HepG2 (cell line): ENCODE results near the gene PDE4D. TPM values are rescaled to one million over a fixed set of nuclear protein-coding genes. Genes with fewer than 3 reads are reported as not detected.

Experiments
- ATAC-seq: fragments of 200-7000 bp; cut with Tn5 transposase; 3 replicates; pipeline ENCODE4 v1.9.1; 2020; ENCODE audit warnings: mild to moderate bottlenecking, moderate library complexity
- BruUV-seq: library from RNA; stranded (reverse); fragments of 400-500 nt; replicated peaks from 2 replicates; lab custom pipeline; 2021; lab: Mats Ljungman, UMichigan
- CTCF ChIA-PET: fragments of 300-600 bp; formaldehyde crosslinking; extraction: SDS; loops from one replicate; lab custom pipeline; 2021; ENCODE audit warnings: low total read pairs, inconsistent platforms, low intra/inter-chr PET ratio; lab: Yijun Ruan, JAX
- POLR2A ChIA-PET: fragments of 350-600 bp; sonication (Branson Sonifier 250); formaldehyde crosslinking; loops from one replicate; lab custom pipeline; 2020; ENCODE audit warnings: antibody characterized with exemption, inconsistent platforms; lab: Yijun Ruan, JAX
- DNase-seq: peaks from one replicate; pipeline ENCODE4 v3.0.0-alpha.2; 2015; ENCODE audit warnings: low spot score
- FAIRE-seq: peaks from 3 replicates; lab custom pipeline; 2011; peaks lifted over from hg19 to GRCh38; lab: Jason Lieb, UNC
- H2AFZ ChIP-seq: one replicate; pipeline ENCODE4 v1.6.1; 2011; ENCODE audit warnings: low read length, inconsistent platforms
- H3K27ac ChIP-seq: fragments of 300-600 bp; 3 replicates; pipeline ENCODE4 v1.8.0; 2011; ENCODE audit warnings: mixed run types, mild to moderate bottlenecking, mixed read lengths, low read length, inconsistent platforms; ENCODE audit not compliant: insufficient read depth; ENCODE audit errors: extremely low read length
- H3K27me3 ChIP-seq, 2 experiments: fragments of 200-600 bp in 1 of 2; 2 replicates in 1 of 2; 3 replicates in 1 of 2; pipeline versions ENCODE4 v1.6.0 to v1.8.0; 2011; ENCODE audit warnings: low read length in 2 of 2, mild to moderate bottlenecking in 2 of 2, moderate library complexity in 2 of 2, inconsistent platforms in 1 of 2; ENCODE audit not compliant: insufficient read depth in 2 of 2, control insufficient read depth in 1 of 2
- H3K36me3 ChIP-seq, 2 experiments: fragments of 200-600 bp in 1 of 2; replicated peaks in 1 of 2; 2 replicates in 1 of 2; 3 replicates in 1 of 2; pipeline versions ENCODE4 v1.5.1 to v1.8.0; 2011; ENCODE audit warnings: low read length in 2 of 2, inconsistent platforms in 1 of 2; ENCODE audit not compliant: insufficient read depth in 2 of 2, control insufficient read depth in 1 of 2
- H3K4me1 ChIP-seq: 2 replicates; pipeline ENCODE4 v1.5.1; 2012; ENCODE audit warnings: low read length, inconsistent platforms; ENCODE audit not compliant: insufficient read depth
- H3K4me2 ChIP-seq: 2 replicates; pipeline ENCODE4 v1.6.0; 2011; ENCODE audit warnings: low read depth, low read length, inconsistent platforms
- H3K4me3 ChIP-seq, 3 experiments: fragments of 200-600 bp in 1 of 3; sonication (generic), shearing (Covaris generic) in 1 of 3; replicated peaks in 1 of 3; 2 replicates each; pipeline ENCODE4 v1.5.1; 2011 to 2016; ENCODE audit warnings: low read length in 3 of 3, inconsistent platforms in 2 of 3, low read depth in 2 of 3, mild to moderate bottlenecking in 2 of 3, control low read depth in 1 of 3, mixed read lengths in 1 of 3; ENCODE audit not compliant: insufficient read depth in 1 of 3
- H3K79me2 ChIP-seq: one replicate; pipeline ENCODE4 v1.6.1; 2011; ENCODE audit warnings: low read length, inconsistent platforms; ENCODE audit not compliant: insufficient read depth
- H3K9ac ChIP-seq: 2 replicates; pipeline ENCODE4 v1.6.0; 2011; ENCODE audit warnings: mild to moderate bottlenecking, low read depth, low read length, inconsistent platforms; ENCODE audit not compliant: insufficient read depth
- H3K9me3 ChIP-seq: 2 replicates; pipeline ENCODE4 v1.5.1; 2012; ENCODE audit warnings: mild to moderate bottlenecking, low read length
- H4K20me1 ChIP-seq: 2 replicates; pipeline ENCODE4 v1.6.0; 2011; ENCODE audit warnings: inconsistent platforms, mild to moderate bottlenecking, low read length, moderate library complexity; ENCODE audit not compliant: insufficient read depth
- CCAR2 ChIP-seq: fragments of 200-400 bp; formaldehyde crosslinking; optimal IDR thresholded peaks from 2 replicates; pipeline ENCODE3; 2018; ENCODE audit warnings: low read depth, mild to moderate bottlenecking, low read length, moderate library complexity
- IKZF4 ChIP-seq: sonication (generic); formaldehyde crosslinking; IDR thresholded peaks from 2 replicates; pipeline ENCODE4 v1.5.1; 2020; ENCODE audit warnings: borderline replicate concordance, mild to moderate bottlenecking, low read depth, missing genetic modification reagents; ENCODE audit errors: not compliant biosample characterization
- KLF9 ChIP-seq: IDR thresholded peaks from 2 replicates; pipeline ENCODE4 v1.6.1; 2016; ENCODE audit warnings: low read depth
- POGZ ChIP-seq: sonication (generic); formaldehyde crosslinking; IDR thresholded peaks from 2 replicates; pipeline ENCODE4 v1.4.0; 2020; ENCODE audit warnings: mild to moderate bottlenecking, missing genetic modification reagents
- SRSF1 ChIP-seq: fragments of 200-400 bp; formaldehyde crosslinking; optimal IDR thresholded peaks from 2 replicates; pipeline ENCODE3; 2017; ENCODE audit warnings: mild to moderate bottlenecking, low read depth, low read length, moderate library complexity
- TCF12 ChIP-seq, 2 experiments: fragments of 450-650 bp in 1 of 2; sonication (generic) in 1 of 2; formaldehyde crosslinking in 1 of 2; IDR thresholded peaks; 2 replicates each; pipeline versions ENCODE4 v1.6.1 to v1.8.0; 2017 to 2022; ENCODE audit warnings: antibody characterized with exemption in 1 of 2, mild to moderate bottlenecking in 1 of 2, missing genetic modification reagents in 1 of 2, moderate library complexity in 1 of 2
- YY1 ChIP-seq: IDR thresholded peaks from 2 replicates; pipeline ENCODE4 v1.6.1; 2011; ENCODE audit warnings: low read length, low read depth, moderate library complexity, mild to moderate bottlenecking; ENCODE audit not compliant: insufficient read depth, insufficient replicate concordance
- ZNF432 ChIP-seq: sonication (generic); formaldehyde crosslinking; IDR thresholded peaks from 2 replicates; pipeline ENCODE4 v1.5.0; 2020; ENCODE audit warnings: missing genetic modification reagents, mild to moderate bottlenecking, borderline replicate concordance
- ZNF782 ChIP-seq: sonication (generic); formaldehyde crosslinking; IDR thresholded peaks from 2 replicates; pipeline ENCODE4 v1.4.0; 2020; ENCODE audit warnings: missing genetic modification reagents, mild to moderate bottlenecking, borderline replicate concordance
- ZNF792 ChIP-seq: IDR thresholded peaks from 2 replicates; pipeline ENCODE4 v1.6.1; 2016
- WGBS: methylation state at CpG from one replicate; pipeline ENCODE4 v1.1.6; 2017; ENCODE audit warnings: low lambda C conversion rate; 5-methylcytosine and 5-hydroxymethylcytosine counted together
- in situ Hi-C: cut with HindIII; loops from 2 replicates; pipeline ENCODE4 v1.10.0; 2017; ENCODE audit warnings: low pct_unique_long_range_greater_than_20kb; ENCODE audit not compliant: extremely low pct_ligation_motif_present
- intact Hi-C: fragments of 100-400 bp; cut with micrococcal nuclease; formaldehyde crosslinking; loops from one replicate; pipeline ENCODE4 v1.10.0; 2022; ENCODE audit not compliant: unreplicated experiment
- polyA plus RNA-seq, 8 experiments: library from polyadenylated mRNA; depleted of rRNA in 3 of 8; stranded (reverse) in 7 of 8; unstranded in 1 of 8; fragments of >200 nt; fragmentation: Illumina TruSeq in 4 of 8; extraction: Trizol in 4 of 8; gene quantifications; 2 replicates each; pipeline versions ENCODE4 v1.2.1 to v1.2.3, GENCODE V29; 2011 to 2016; ENCODE audit warnings: low read depth in 4 of 8, missing spikeins in 1 of 8, mixed read lengths in 1 of 8; ENCODE audit not compliant: insufficient read depth in 1 of 8
- total RNA-seq, 5 experiments: library from RNA; depleted of rRNA; stranded (reverse); fragments of >200 nt; fragmentation: Illumina TruSeq; extraction: Trizol; gene quantifications; 2 replicates each; pipeline ENCODE4 v1.2.3, GENCODE V29; 2016; ENCODE audit warnings: low read depth in 1 of 5
- TF ChIP-seq, protein P1 (sequence below): sonication (generic); formaldehyde crosslinking; IDR thresholded peaks from 2 replicates; pipeline ENCODE4 v1.5.0; 2020; ENCODE audit warnings: mild to moderate bottlenecking, missing genetic modification reagents
- TF ChIP-seq, protein P2 (sequence below): sonication (generic); formaldehyde crosslinking; IDR thresholded peaks from 2 replicates; pipeline ENCODE4 v1.9.0; 2021; ENCODE audit warnings: mild to moderate bottlenecking, missing genetic modification reagents

The PDE4D gene
- total and polyA plus RNA-seq, 2 of the 13 experiments (the other 11 are each of a cell fraction or from before 2014, with no cell fraction given) = 7.0 to 12.2 TPM

DNA sequence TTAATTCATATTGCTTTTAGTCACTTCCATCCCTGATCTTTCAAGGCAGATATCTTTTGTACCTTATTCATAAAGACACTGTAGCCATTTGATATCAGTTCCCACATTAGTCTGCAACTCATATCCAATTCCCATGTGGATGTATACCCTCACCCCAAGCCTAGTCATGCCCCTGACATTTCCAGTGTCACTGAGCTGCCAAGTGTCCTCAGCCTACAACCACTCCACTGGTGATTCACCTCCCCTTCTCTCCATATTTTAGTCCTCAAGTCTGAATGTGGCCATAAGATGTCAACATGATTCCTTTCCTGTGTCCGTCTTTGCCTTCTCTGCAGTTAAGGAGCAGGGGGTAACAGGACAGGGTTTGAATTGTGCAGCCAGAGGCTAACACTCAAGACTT, 963.8 kb downstream of the PDE4D start:
- POLR2A ChIA-PET = no interaction called here
- no peak for DNase-seq
- Histone ChIP-seq H2AFZ (no peak overlapping the region), H4K20me1 (no peaks in the 10 kb centered on the region), H3K79me2 (no peaks in the 10 kb centered on the region), H3K9ac (no peak overlapping the region), H3K9me3 (no peaks in the 10 kb centered on the region), H3K36me3 (no peaks in the 10 kb centered on the region), H3K4me3 (no peak overlapping the region), H3K27me3 (no peaks in the 10 kb centered on the region), H3K27ac (no peak overlapping the region), H3K4me2 (no peak overlapping the region), H3K4me1 (no peaks in the 10 kb centered on the region)
- in situ Hi-C loops (no loop called here), intact Hi-C loops (no loop called here)
- BruUV-seq = no TSS peak
- FAIRE-seq = no peak
- TF ChIP-seq TCF12 (IDR thresholded peaks at IDR 0.05) (no peak), TCF12 (CRISPR knock-in tag; IDR thresholded peaks at IDR 0.05) (no peak), ZNF792 (CRISPR knock-in tag) (no peak), ZNF432 (CRISPR knock-in tag) (no peak), ZNF782 (CRISPR knock-in tag) (no peak), YY1 (no peak), SRSF1 (no peak), KLF9 (no peak)
- TF ChIP-seq, protein P1, sequence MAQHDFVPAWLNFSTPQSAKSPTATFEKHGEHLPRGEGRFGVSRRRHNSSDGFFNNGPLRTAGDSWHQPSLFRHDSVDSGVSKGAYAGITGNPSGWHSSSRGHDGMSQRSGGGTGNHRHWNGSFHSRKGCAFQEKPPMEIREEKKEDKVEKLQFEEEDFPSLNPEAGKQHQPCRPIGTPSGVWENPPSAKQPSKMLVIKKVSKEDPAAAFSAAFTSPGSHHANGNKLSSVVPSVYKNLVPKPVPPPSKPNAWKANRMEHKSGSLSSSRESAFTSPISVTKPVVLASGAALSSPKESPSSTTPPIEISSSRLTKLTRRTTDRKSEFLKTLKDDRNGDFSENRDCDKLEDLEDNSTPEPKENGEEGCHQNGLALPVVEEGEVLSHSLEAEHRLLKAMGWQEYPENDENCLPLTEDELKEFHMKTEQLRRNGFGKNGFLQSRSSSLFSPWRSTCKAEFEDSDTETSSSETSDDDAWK (CRISPR knock-in tag) = no peak
- ATAC-seq = no peak
- WGBS = 10% methylated on average over 1 of the region's 1 CpG
- CTCF ChIA-PET = no interaction called here

DNA sequence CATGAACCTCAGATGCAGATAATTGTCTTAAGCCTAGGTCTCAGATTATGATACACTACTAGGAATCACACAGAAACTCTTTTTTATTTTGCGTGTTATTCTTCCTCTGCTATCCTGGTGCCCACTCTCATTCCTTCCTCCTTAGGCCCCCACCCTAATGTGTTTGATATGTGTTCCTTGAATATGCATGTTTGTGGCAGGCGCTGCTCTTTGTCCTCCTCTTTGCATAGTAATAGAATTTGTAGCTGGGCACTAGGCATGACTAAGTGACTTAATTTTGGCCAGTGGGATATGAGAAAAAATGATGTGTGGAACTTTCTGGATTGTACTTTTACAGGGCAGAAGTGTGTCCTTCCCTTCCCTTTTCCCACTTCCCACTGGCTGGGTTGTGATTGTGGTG, 965.6 kb downstream of the PDE4D start:
- H3K9me3 ChIP-seq = no peaks in the 10 kb centered on the region
- intact Hi-C loops = no loop called here
- H3K36me3 ChIP-seq = no peaks in the 10 kb centered on the region
- H3K27me3 ChIP-seq = no peaks in the 10 kb centered on the region
- ChIA-PET POLR2A (no interaction called here), CTCF (no interaction called here)
- H3K4me2 ChIP-seq = no peak overlapping the region
- no peaks in the 10 kb centered on the region for H3K4me1 ChIP-seq
- DNase-seq (no peak), FAIRE-seq (no peak), ATAC-seq (no peak)
- 24% methylated on average over 2 of the region's 2 CpGs for WGBS
- no peaks in the 10 kb centered on the region for H4K20me1 ChIP-seq
- no peak overlapping the region for H3K27ac ChIP-seq
- H3K4me3 ChIP-seq = no peak overlapping the region
- TF ChIP-seq, protein P2, sequence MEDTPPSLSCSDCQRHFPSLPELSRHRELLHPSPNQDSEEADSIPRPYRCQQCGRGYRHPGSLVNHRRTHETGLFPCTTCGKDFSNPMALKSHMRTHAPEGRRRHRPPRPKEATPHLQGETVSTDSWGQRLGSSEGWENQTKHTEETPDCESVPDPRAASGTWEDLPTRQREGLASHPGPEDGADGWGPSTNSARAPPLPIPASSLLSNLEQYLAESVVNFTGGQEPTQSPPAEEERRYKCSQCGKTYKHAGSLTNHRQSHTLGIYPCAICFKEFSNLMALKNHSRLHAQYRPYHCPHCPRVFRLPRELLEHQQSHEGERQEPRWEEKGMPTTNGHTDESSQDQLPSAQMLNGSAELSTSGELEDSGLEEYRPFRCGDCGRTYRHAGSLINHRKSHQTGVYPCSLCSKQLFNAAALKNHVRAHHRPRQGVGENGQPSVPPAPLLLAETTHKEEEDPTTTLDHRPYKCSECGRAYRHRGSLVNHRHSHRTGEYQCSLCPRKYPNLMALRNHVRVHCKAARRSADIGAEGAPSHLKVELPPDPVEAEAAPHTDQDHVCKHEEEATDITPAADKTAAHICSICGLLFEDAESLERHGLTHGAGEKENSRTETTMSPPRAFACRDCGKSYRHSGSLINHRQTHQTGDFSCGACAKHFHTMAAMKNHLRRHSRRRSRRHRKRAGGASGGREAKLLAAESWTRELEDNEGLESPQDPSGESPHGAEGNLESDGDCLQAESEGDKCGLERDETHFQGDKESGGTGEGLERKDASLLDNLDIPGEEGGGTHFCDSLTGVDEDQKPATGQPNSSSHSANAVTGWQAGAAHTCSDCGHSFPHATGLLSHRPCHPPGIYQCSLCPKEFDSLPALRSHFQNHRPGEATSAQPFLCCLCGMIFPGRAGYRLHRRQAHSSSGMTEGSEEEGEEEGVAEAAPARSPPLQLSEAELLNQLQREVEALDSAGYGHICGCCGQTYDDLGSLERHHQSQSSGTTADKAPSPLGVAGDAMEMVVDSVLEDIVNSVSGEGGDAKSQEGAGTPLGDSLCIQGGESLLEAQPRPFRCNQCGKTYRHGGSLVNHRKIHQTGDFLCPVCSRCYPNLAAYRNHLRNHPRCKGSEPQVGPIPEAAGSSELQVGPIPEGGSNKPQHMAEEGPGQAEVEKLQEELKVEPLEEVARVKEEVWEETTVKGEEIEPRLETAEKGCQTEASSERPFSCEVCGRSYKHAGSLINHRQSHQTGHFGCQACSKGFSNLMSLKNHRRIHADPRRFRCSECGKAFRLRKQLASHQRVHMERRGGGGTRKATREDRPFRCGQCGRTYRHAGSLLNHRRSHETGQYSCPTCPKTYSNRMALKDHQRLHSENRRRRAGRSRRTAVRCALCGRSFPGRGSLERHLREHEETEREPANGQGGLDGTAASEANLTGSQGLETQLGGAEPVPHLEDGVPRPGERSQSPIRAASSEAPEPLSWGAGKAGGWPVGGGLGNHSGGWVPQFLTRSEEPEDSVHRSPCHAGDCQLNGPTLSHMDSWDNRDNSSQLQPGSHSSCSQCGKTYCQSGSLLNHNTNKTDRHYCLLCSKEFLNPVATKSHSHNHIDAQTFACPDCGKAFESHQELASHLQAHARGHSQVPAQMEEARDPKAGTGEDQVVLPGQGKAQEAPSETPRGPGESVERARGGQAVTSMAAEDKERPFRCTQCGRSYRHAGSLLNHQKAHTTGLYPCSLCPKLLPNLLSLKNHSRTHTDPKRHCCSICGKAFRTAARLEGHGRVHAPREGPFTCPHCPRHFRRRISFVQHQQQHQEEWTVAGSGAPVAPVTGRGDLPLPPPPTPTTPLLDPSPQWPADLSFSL = no peak
- no peak for TF ChIP-seq CCAR2
- no peak for TF ChIP-seq IKZF4 (CRISPR knock-in tag)
- TF ChIP-seq POGZ (CRISPR knock-in tag) = no peak
- no peaks in the 10 kb centered on the region for H3K79me2 ChIP-seq
- H3K9ac ChIP-seq = no peak overlapping the region
- in situ Hi-C loops = no loop called here
- no TSS peak for BruUV-seq
- H2AFZ ChIP-seq = no peak overlapping the region
